ENCODE results near the gene NRARP.

DNA sequence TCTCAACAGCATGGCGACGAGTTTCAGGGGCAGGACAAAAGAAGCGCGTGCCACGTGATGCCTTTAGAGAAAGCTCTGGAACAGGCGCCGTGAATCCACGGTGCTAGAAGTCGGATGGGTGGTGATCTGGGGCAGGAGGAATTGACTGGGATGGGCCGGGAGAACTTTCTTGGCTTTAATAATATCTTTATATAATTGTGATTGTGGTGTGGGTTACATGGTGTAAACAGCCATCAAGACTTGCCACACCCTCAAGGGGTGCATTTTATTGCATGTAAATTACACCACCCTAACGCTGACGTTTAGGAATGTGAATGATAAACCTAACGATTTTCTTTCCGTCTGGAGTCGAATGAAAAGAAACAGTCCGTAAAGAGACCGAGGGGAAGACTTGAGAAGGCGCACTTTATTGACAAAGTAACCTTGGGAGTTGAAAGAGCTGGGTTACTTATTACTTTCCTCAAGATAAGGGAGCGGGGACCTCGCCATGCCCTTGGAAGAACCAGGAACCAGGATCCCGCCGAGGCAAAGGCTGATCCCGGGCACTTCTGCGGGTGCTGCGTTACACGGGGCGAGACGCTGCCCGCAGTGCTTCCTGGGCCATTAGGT is 8.5 kb downstream of the NRARP start:
- TF ChIP-seq POLR2A (IDR thresholded peaks at IDR 0.05) (no peak), POLR2AphosphoS5 (IDR thresholded peaks at IDR 0.05) (no peak)
- TF ChIP-seq, protein P1, sequence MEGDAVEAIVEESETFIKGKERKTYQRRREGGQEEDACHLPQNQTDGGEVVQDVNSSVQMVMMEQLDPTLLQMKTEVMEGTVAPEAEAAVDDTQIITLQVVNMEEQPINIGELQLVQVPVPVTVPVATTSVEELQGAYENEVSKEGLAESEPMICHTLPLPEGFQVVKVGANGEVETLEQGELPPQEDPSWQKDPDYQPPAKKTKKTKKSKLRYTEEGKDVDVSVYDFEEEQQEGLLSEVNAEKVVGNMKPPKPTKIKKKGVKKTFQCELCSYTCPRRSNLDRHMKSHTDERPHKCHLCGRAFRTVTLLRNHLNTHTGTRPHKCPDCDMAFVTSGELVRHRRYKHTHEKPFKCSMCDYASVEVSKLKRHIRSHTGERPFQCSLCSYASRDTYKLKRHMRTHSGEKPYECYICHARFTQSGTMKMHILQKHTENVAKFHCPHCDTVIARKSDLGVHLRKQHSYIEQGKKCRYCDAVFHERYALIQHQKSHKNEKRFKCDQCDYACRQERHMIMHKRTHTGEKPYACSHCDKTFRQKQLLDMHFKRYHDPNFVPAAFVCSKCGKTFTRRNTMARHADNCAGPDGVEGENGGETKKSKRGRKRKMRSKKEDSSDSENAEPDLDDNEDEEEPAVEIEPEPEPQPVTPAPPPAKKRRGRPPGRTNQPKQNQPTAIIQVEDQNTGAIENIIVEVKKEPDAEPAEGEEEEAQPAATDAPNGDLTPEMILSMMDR (IDR thresholded peaks at IDR 0.05) = no peak

Data from sigmoid colon (tissue), 4 donors.